Activated CD8-positive, alpha-beta T cell treated with anti-CD3 and anti-CD28 coated beads for 36 hours (primary cell): ENCODE measurements around the gene CHMP5. TPM values are rescaled to one million over a fixed set of nuclear protein-coding genes. Genes with fewer than 3 reads are reported as not detected.

ENCODE experiments used
- ATAC-seq: fragments of 200-7000 bp; cut with Tn5 transposase; one replicate; pipeline ENCODE4 v1.10.0; 2021; ENCODE audit warnings: mild to moderate bottlenecking, moderate library complexity
- CTCF ChIA-PET: fragments of 350-600 bp; sonication (Branson Sonifier 250); formaldehyde crosslinking; loops from one replicate; lab custom pipeline; 2021; ENCODE audit warnings: antibody characterized with exemption; lab: Charles Lee
- POLR2A ChIA-PET: fragments of 350-600 bp; sonication (Branson Sonifier 250); formaldehyde crosslinking; loops from one replicate; lab custom pipeline; 2021; ENCODE audit warnings: antibody characterized with exemption; lab: Charles Lee
- DNase-seq: peaks from one replicate; pipeline ENCODE4 v3.0.0-alpha.2; 2020
- H3K27ac Mint-ChIP-seq: one replicate; pipeline ENCODE4 v1.8.0; 2021; ENCODE audit warnings: mild to moderate bottlenecking, mixed read lengths
- H3K27me3 Mint-ChIP-seq: one replicate; pipeline ENCODE4 v1.8.0; 2021; ENCODE audit warnings: mixed read lengths
- H3K36me3 Mint-ChIP-seq: one replicate; pipeline ENCODE4 v1.8.0; 2021; ENCODE audit warnings: low read depth, mixed read lengths
- H3K4me1 Mint-ChIP-seq: one replicate; pipeline ENCODE4 v1.8.0; 2021; ENCODE audit warnings: low read depth, mixed read lengths
- H3K4me3 Mint-ChIP-seq: one replicate; pipeline ENCODE4 v1.8.0; 2021; ENCODE audit warnings: mild to moderate bottlenecking, moderate library complexity, mixed read lengths
- H3K9me3 Mint-ChIP-seq: one replicate; pipeline ENCODE4 v1.8.0; 2021; ENCODE audit warnings: mixed read lengths
- CTCF ChIP-seq: fragments of 200-600 bp; IDR thresholded peaks from one replicate; pipeline ENCODE4 v1.8.0; 2022; ENCODE audit warnings: antibody characterized with exemption, mild to moderate bottlenecking
- intact Hi-C: fragments of 100-400 bp; cut with micrococcal nuclease; formaldehyde crosslinking; loops from one replicate; pipeline ENCODE4 v1.10.0; 2022
- total RNA-seq, 2 experiments: library from RNA; stranded (reverse); gene quantifications; one replicate each; pipeline ENCODE4 v1.2.3, GENCODE V29; 2021

Gene CHMP5
- total RNA-seq, 2 experiments from 2014 or later = 64.6 to 74.2 TPM

GRCh38 chr9:33254211-33254610 lies 10.6 kb upstream of the CHMP5 start:
- intact Hi-C loops = no loop called here
- Mint-ChIP-seq H3K27me3 (no peaks in the 10 kb centered on the region), H3K4me3 (no peak overlapping the region), H3K9me3 (no peaks in the 10 kb centered on the region), H3K36me3 (peaks cover 51% of the 10 kb centered on the region), H3K4me1 (no peaks in the 10 kb centered on the region), H3K27ac (no peak overlapping the region)
- CTCF ChIA-PET = interaction anchor here (0.8 to 1.2 kb wide), 2 partner anchors 28 to 93 kb away, joined by 3 read pairs; no protein-coding TSS in a partner anchor
- POLR2A ChIA-PET = interaction anchor here (1.1 to 2.8 kb wide), 2 partner anchors 11 to 14 kb away, joined by 4 to 8 read pairs; partner anchors contain the start of gene SPINK4
- DNase-seq = no peak
- no peak for ATAC-seq
- no peak for TF ChIP-seq CTCF

DNA sequence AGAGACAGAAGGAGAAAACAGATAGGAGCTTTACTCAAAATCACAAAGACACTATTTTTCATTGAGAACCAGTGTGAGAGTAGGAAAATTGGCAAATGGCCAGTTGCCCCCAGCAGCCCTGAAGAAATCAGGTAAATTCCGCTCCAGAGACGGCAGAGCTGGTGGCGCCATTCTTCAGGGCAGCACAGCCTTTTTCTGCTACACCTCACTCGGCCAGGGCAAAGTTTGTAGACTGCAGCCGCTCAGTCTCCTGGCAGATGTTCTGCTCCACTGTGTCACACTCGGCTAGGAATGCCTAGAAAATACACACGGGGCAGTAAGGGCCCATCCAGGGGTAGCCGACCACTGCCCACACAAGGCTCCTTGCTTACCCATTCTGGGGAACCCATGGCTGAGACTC lies 9.8 kb upstream of the CHMP5 start:
- CTCF ChIA-PET = interaction anchor here (1.2 kb wide), 1 partner anchor 29 kb away, joined by 3 read pairs; no protein-coding TSS in a partner anchor
- ATAC-seq = no peak
- intact Hi-C loops = no loop called here
- H3K27me3 Mint-ChIP-seq = no peaks in the 10 kb centered on the region
- peaks cover 3% of the 10 kb centered on the region for H3K4me1 Mint-ChIP-seq
- H3K9me3 Mint-ChIP-seq = no peaks in the 10 kb centered on the region
- H3K36me3 Mint-ChIP-seq = peaks cover 53% of the 10 kb centered on the region
- POLR2A ChIA-PET = interaction anchor here (1.1 kb wide), 1 partner anchor 9 kb away, joined by 3 read pairs; no protein-coding TSS in a partner anchor
- TF ChIP-seq CTCF = no peak
- DNase-seq = no peak
- no peak overlapping the region for H3K4me3 Mint-ChIP-seq
- no peak overlapping the region for H3K27ac Mint-ChIP-seq

DNA sequence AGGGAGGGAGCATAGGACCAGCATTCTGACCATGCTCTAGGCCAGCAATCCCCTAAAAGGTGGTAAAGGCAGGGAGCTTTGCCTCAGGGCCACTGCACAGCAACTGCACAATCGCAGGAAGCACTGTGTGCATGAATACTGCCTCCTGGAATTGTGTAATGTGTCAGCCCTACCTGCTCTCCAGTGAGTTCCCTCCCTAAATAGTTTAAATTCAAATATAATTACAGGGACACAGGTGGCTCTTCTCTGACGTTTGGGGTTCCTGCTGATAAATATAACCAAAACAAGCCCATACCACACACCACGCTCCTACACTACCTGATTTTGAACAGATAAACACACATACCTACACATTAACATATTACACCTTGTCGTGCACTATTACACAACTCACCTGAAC lies 9.4 kb upstream of the CHMP5 start:
- DNase-seq = no peak
- ChIA-PET CTCF (no interaction called here), POLR2A (interaction anchor here (1.1 kb wide), 1 partner anchor 8 kb away, joined by 3 read pairs; no protein-coding TSS in a partner anchor)
- no peaks in the 10 kb centered on the region for H3K27me3 Mint-ChIP-seq
- no peak for ATAC-seq
- H3K27ac Mint-ChIP-seq = no peak overlapping the region
- peaks cover 58% of the 10 kb centered on the region for H3K36me3 Mint-ChIP-seq
- no peak overlapping the region for H3K4me3 Mint-ChIP-seq
- H3K4me1 Mint-ChIP-seq = peaks cover 3% of the 10 kb centered on the region
- H3K9me3 Mint-ChIP-seq = no peaks in the 10 kb centered on the region
- no peak for TF ChIP-seq CTCF
- intact Hi-C loops = no loop called here

- H3K9me3 Mint-ChIP-seq = no peaks in the 10 kb centered on the region
- DNase-seq = no peak
- no peak overlapping the region for H3K27ac Mint-ChIP-seq
- peaks cover 62% of the 10 kb centered on the region for H3K36me3 Mint-ChIP-seq
- ATAC-seq = no peak
- no peak for TF ChIP-seq CTCF
- CTCF ChIA-PET = no interaction called here
- H3K27me3 Mint-ChIP-seq = no peaks in the 10 kb centered on the region
- intact Hi-C loops = no loop called here
- POLR2A ChIA-PET = interaction anchor here (0.9 to 1.2 kb wide), 2 partner anchors 180 to 230 kb away, joined by 3 read pairs; no protein-coding TSS in a partner anchor
- no peak overlapping the region for H3K4me3 Mint-ChIP-seq
- peaks cover 7% of the 10 kb centered on the region for H3K4me1 Mint-ChIP-seq
These were observed 8.6 kb upstream of the CHMP5 start for GRCh38 chr9:33256236-33256635.

GRCh38 chr9:33257276-33257675 lies 7.6 kb upstream of the CHMP5 start:
- Mint-ChIP-seq H3K36me3 (peaks cover 69% of the 10 kb centered on the region), H3K4me3 (no peak overlapping the region), H3K9me3 (no peaks in the 10 kb centered on the region), H3K4me1 (peaks cover 13% of the 10 kb centered on the region), H3K27ac (no peak overlapping the region), H3K27me3 (no peaks in the 10 kb centered on the region)
- ChIA-PET CTCF (interaction anchor here (0.7 to 0.9 kb wide), 2 partner anchors 29 to 187 kb away, joined by 3 read pairs; no protein-coding TSS in a partner anchor), POLR2A (interaction anchor here (0.8 to 1.2 kb wide), 3 partner anchors 8 to 231 kb away, joined by 3 to 4 read pairs (median 3); no protein-coding TSS in a partner anchor)
- intact Hi-C loops = no loop called here
- ATAC-seq (no peak), DNase-seq (no peak)
- TF ChIP-seq CTCF = no peak
